Erythroblast (primary cell): ENCODE data around the gene TBCC.

ENCODE experiments used
- GATA1 ChIP-seq: IDR thresholded peaks from 2 replicates; pipeline ENCODE4 v1.6.1; 2011; ENCODE audit warnings: low read depth, mild to moderate bottlenecking, control low read depth, low read length, moderate library complexity
- POLR2A ChIP-seq: IDR thresholded peaks from 2 replicates; pipeline ENCODE4 v1.6.1; 2011; ENCODE audit warnings: mild to moderate bottlenecking, low read length

- no peak for TF ChIP-seq POLR2A
- TF ChIP-seq GATA1, result no peak
These were observed 37.8 kb downstream of the TBCC start for GRCh38 chr6:42708096-42708495.
